GM18909 (cell line): ENCODE data around the gene ROS1.
"Not testable (repeated sequence)": the region's sequence is repeated elsewhere in the genome, so short reads cannot be mapped to it uniquely, and the experiment has no call there.

Source experiments
- ATAC-seq: cut with Tn5 transposase; IDR thresholded peaks from one replicate; pipeline ENCODE4 v1.9.1; 2021; ENCODE audit warnings: mild to moderate bottlenecking; ENCODE audit not compliant: unreplicated experiment, poor library complexity

Gene ROS1

GRCh38 chr6:117389227-117390057 lies 36.3 kb downstream of the ROS1 start:
- ATAC-seq: no peak

- ATAC-seq: no peak
These were observed 38.2 kb downstream of the ROS1 start for GRCh38 chr6:117387454-117387974.

GRCh38 chr6:117384659-117385058 lies 41.1 kb downstream of the ROS1 start:
- no peak for ATAC-seq

GRCh38 chr6:117381749-117382148 lies 44.0 kb downstream of the ROS1 start:
- no peak for ATAC-seq

- ATAC-seq: no peak
These were observed 45.4 kb downstream of the ROS1 start for GRCh38 chr6:117380298-117380697.

GRCh38 chr6:117375446-117375845 lies 50.3 kb downstream of the ROS1 start:
- no peak for ATAC-seq

- no peak for ATAC-seq
These were observed 52.4 kb downstream of the ROS1 start for GRCh38 chr6:117373211-117373813.

GRCh38 chr6:117372289-117372688 lies 53.5 kb downstream of the ROS1 start:
- not testable (repeated sequence) for ATAC-seq

GRCh38 chr6:117371492-117371891 lies 54.2 kb downstream of the ROS1 start:
- no peak for ATAC-seq

GRCh38 chr6:117359581-117359980 lies 66.2 kb downstream of the ROS1 start:
- ATAC-seq: no peak

- ATAC-seq: no peak
These were observed 71.1 kb downstream of the ROS1 start for GRCh38 chr6:117354671-117355070.

GRCh38 chr6:117352466-117353081 lies 73.2 kb downstream of the ROS1 start:
- ATAC-seq: peak; percentile 78

GRCh38 chr6:117351521-117351920 lies 74.2 kb downstream of the ROS1 start:
- ATAC-seq: no peak

- no peak for ATAC-seq
These were observed 79.4 kb downstream of the ROS1 start for GRCh38 chr6:117346142-117346930.

- ATAC-seq: no peak
These were observed 80.5 kb downstream of the ROS1 start for GRCh38 chr6:117345292-117345610.

- ATAC-seq: no peak
These were observed 81.1 kb downstream of the ROS1 start for GRCh38 chr6:117344444-117345291.

- ATAC-seq: no peak
These were observed 87.2 kb downstream of the ROS1 start for GRCh38 chr6:117338567-117338966.

- ATAC-seq: no peak
These were observed 95.8 kb downstream of the ROS1 start for GRCh38 chr6:117329926-117330325.

GRCh38 chr6:117328500-117328899 lies 97.2 kb downstream of the ROS1 start:
- ATAC-seq: no peak

- no peak for ATAC-seq
These were observed 97.7 kb downstream of the ROS1 start for GRCh38 chr6:117328005-117328389.
